Heart left ventricle (tissue), 16 donors: ENCODE data around the gene NINJ1. TPM values are rescaled to one million over a fixed set of nuclear protein-coding genes. Genes with fewer than 3 reads are reported as not detected.

ENCODE experiments used
- ATAC-seq, 4 donors: fragments of 200-7000 bp; cut with Tn5 transposase; one replicate each; pipeline ENCODE4 v1.9.1; 2020 to 2022; ENCODE audit warnings: moderate library complexity in 4 of 4, mild to moderate bottlenecking in 3 of 4, moderate number of reproducible peaks in 1 of 4
- DNase-seq, 5 donors: peaks; one replicate each; pipeline ENCODE4 v3.0.0-alpha.2; 2020
- H3K27ac ChIP-seq, 12 donors: fragments of 200-600 bp; sonication (generic) in 4 of 12; one replicate each; pipeline versions ENCODE4 v1.5.0 to v1.8.0; 2016 to 2022; ENCODE audit warnings: mild to moderate bottlenecking in 2 of 12
- H3K27me3 ChIP-seq, 9 donors: fragments of 200-600 bp; sonication (generic) in 2 of 9; one replicate each; pipeline versions ENCODE4 v1.5.1 to v1.8.0; 2016 to 2022; ENCODE audit warnings: mild to moderate bottlenecking in 3 of 9
- H3K36me3 ChIP-seq, 9 donors: fragments of 200-600 bp; sonication (generic) in 2 of 9; one replicate each; pipeline versions ENCODE4 v1.5.0 to v1.8.0; 2018 to 2022; ENCODE audit warnings: mild to moderate bottlenecking in 2 of 9
- H3K4me1 ChIP-seq, 12 donors: fragments of 200-600 bp; sonication (generic) in 4 of 12; one replicate each; pipeline versions ENCODE4 v1.5.0 to v1.8.0; 2016 to 2022; ENCODE audit warnings: mild to moderate bottlenecking in 3 of 12
- H3K4me3 ChIP-seq, 12 donors: fragments of 200-600 bp; sonication (generic) in 4 of 12; one replicate each; pipeline versions ENCODE4 v1.5.0 to v1.8.0; 2017 to 2022; ENCODE audit warnings: mild to moderate bottlenecking in 9 of 12, moderate library complexity in 4 of 12
- H3K9me3 ChIP-seq, 12 donors: fragments of 200-600 bp; sonication (generic) in 4 of 12; one replicate each; pipeline versions ENCODE4 v1.5.0 to v1.8.0; 2016 to 2022; ENCODE audit warnings: mild to moderate bottlenecking in 1 of 12
- POLR2A ChIP-seq, 2 donors: fragments of 450-650 bp; IDR thresholded peaks; one replicate each; pipeline ENCODE4 v1.6.1; 2017; ENCODE audit warnings: antibody characterized with exemption in 2 of 2, mild to moderate bottlenecking in 2 of 2, moderate library complexity in 2 of 2
- WGBS, 4 donors: extraction: QIAGEN DNeasy Blood & Tissue Kit in 2 of 4; methylation state at CpG; one replicate each; pipeline versions ENCODE4 v1.1.5 to v1.1.7; 2013 to 2018; 5-methylcytosine and 5-hydroxymethylcytosine counted together
- intact Hi-C, 10 donors: fragments of 100-400 bp; cut with DNase I; formaldehyde crosslinking; loops; one replicate each; pipeline versions ENCODE4 v1.11.1 to v1.14.2; 2022
- long read RNA-seq, 3 donors: library from polyadenylated mRNA; unstranded; transcript quantifications; one replicate each; pipeline ENCODE4 v2.0.0, GENCODE V29; 2020 to 2021
- polyA plus RNA-seq, 2 donors: library from polyadenylated mRNA; stranded (reverse); fragments of 200-250 nt; gene quantifications; one replicate each; pipeline ENCODE4 v1.2.3, GENCODE V29; 2013
- total RNA-seq, 9 donors: library from RNA; depleted of rRNA in 2 of 9; stranded (reverse); fragments of >200 nt in 2 of 9; fragmentation: NEBNext Ultra II Directional in 3 of 9; extraction: Animal tissue kit (Norgen Biotek cat#: 25700) in 3 of 9; gene quantifications; one replicate each; pipeline versions ENCODE4 v1.1.0 to v1.2.4, GENCODE V29; 2016 to 2023
- TF ChIP-seq, protein P1 (sequence below), 12 donors: fragments of 200-600 bp; sonication (generic) in 4 of 12; IDR thresholded peaks; one replicate each; pipeline versions ENCODE4 v1.5.0 to v1.8.0; 2018 to 2022; ENCODE audit warnings: antibody characterized with exemption in 12 of 12, mild to moderate bottlenecking in 5 of 12
- donor health status: ischemic (EF 13 %, LVEDD 7.1; RV severe dilation, severe dysfunction).
- donor health status: healthy with polysubstance abuse.
- donor health status: DM: no; HTN: yes; CAD: no.
- donor health status: DM: no; HTN: no; CAD: no.
- donor health status: ischemic (EF 25% LVEDD 6.9; RV normal size, moderate dysfunction).
- donor health status: ischemic (EF 25% LVEDD 5.7; RV mildly dilated, moderate dysfunction).
- donor health status: healthy.
- donor health status: DM: yes; HTN: yes; CAD: no.
- donor health status: ischemic (EF 35%, LVEDD 5.7; RV mildly dilated, moderate dysfunction).
- donor health status: nonischemic (EF 11% LVEDD 7.7; RV severe dilation, severe dysfunction).
- donor health status: DM: yes; HTN: yes; CAD: no.
- donor health status: PGD.
- donor health status: ischemic (EF 29% LVEDD 5.4; RV normal size, mild dysfunction).
- donor health status: nonischemic (EF 23%, LVEDD 6.1; RV moderate dilation, normal function).

Gene NINJ1, protein sequence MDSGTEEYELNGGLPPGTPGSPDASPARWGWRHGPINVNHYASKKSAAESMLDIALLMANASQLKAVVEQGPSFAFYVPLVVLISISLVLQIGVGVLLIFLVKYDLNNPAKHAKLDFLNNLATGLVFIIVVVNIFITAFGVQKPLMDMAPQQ
- total RNA-seq: 10 to 100 TPM; 42.2 to 96.1 (median 56.3) TPM
- polyA plus RNA-seq: 10 to 100 TPM; 52.0 to 52.9 TPM
- long read RNA-seq, donor 1, transcript NINJ1-201 (4 exons, 1,281 nt): major isoform, 48 of 63 reads
- long read RNA-seq, donor 1, partial matches to known transcripts: 11 of 63 reads
- long read RNA-seq, donor 1, other reads (novel, unspliced or antisense): 2 of 63 reads
- long read RNA-seq, donor 2, transcript NINJ1-201 (4 exons, 1,281 nt): major isoform, 209 of 229 reads
- long read RNA-seq, donor 2, partial matches to known transcripts: 12 of 229 reads
- long read RNA-seq, donor 2, other reads (novel, unspliced or antisense): 3 of 229 reads
- long read RNA-seq, donor 3, transcript NINJ1-201 (4 exons, 1,281 nt): major isoform, 46 of 60 reads
- long read RNA-seq, donor 3, partial matches to known transcripts: 14 of 60 reads
- long read RNA-seq, donor 3, other reads (novel, unspliced or antisense): 0 of 60 reads

DNA sequence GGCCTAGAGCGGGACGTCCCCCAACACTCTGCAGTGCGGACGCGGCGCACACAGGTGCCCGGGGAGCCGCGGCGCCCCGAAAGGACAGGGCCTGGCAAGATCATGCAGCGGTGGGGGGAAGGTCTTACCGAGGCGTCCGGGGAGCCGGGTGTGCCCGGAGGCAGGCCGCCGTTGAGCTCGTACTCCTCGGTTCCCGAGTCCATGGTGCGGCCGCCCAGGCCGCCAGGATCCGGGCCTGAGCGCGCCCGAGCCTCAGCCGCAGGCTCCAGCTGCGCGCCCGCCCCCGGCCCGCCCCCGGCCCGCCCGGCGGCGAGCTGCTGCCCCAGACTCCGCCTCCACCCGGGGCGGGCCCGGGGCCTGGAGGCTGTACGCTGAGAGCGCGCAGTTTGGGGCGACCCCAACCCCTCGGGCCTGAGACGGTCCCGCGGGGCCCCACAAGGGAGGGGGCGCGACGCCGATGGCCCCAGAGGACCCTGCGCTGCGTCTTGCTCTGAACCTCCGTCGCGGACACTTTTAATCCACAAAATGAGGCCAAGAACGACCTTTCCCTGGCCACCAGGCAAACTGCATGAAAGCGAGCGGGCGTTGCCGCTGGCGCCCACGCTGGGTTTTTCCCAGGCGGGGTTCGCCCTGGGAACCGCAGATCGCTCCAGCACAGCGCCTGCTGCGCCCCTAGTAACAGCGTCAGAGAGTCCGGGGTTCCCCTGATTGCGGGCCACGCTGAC, at the start of gene NINJ1:
TSS of gene NINJ1 (minus strand) at position 237 of the 725 bp plus-strand sequence. CDS start at position 203, 34 bp downstream.
- peaks cover 4 to 63% (median 48%) of the 10 kb centered on the region in 12 donors for H3K4me1 ChIP-seq
- TF ChIP-seq POLR2A (IDR thresholded peaks at IDR 0.05): peak; percentile 62 to 81
- TF ChIP-seq, protein P1, sequence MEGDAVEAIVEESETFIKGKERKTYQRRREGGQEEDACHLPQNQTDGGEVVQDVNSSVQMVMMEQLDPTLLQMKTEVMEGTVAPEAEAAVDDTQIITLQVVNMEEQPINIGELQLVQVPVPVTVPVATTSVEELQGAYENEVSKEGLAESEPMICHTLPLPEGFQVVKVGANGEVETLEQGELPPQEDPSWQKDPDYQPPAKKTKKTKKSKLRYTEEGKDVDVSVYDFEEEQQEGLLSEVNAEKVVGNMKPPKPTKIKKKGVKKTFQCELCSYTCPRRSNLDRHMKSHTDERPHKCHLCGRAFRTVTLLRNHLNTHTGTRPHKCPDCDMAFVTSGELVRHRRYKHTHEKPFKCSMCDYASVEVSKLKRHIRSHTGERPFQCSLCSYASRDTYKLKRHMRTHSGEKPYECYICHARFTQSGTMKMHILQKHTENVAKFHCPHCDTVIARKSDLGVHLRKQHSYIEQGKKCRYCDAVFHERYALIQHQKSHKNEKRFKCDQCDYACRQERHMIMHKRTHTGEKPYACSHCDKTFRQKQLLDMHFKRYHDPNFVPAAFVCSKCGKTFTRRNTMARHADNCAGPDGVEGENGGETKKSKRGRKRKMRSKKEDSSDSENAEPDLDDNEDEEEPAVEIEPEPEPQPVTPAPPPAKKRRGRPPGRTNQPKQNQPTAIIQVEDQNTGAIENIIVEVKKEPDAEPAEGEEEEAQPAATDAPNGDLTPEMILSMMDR (IDR thresholded peaks at IDR 0.05): no peak
- 1 to 2% (median 1%) methylated on average over 43 to 78 of the region's 78 CpGs for WGBS, 4 donors
- no peaks in the 10 kb centered on the region for H3K27me3 ChIP-seq
- peak within 1 kb of the TSS; percentile 69 to 98 (median 86) for H3K4me3 ChIP-seq
- ATAC-seq (peak; percentile 46 to 86 (median 77)), DNase-seq (peak; percentile 72 to 87 (median 80))
- intact Hi-C loops: loop anchor here in 3 of 10 donors (5.0 to 10.0 kb wide), 2 partner anchors 37 to 321 kb away; partner anchors contain the start of genes CARD19 (in 2 of the 3), FAM120A (in 1 of the 3) and FAM120AOS (in 1 of the 3)
- peaks cover 0 to 5% (median 0%) of the 10 kb centered on the region in 12 donors for H3K9me3 ChIP-seq
- H3K27ac ChIP-seq: peak within 1 kb of the TSS; percentile 74 to 97 (median 95)
- H3K36me3 ChIP-seq: peaks cover 0 to 5% (median 0%) of the 10 kb centered on the region in 9 donors

DNA sequence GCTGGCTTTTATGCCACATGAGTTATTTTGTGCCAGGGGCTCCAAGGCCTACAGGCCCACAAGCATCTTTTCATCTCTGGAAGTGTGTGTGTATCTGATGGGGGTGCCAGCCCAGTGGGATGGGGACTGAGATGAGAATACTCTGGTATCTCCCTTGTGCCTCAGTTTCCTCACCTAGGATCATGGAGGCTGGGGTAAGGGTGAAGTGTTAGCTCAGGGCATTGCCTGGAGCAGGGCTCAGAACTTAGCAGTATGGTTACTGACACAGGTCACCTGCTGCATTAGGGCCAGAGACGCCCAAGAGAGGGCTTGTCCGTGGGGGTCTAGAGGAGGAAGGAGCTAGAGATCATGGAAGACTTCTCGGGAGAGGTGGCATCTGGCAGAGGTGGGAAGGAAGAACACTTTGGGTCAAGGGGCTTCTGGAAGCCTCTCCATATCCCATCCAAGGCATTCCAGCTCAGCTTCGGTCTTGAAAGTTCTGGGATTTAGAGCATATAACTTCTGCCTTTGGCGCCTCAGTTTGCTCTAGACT, 49.1 kb upstream of the NINJ1 start:
- WGBS, 4 donors: 83 to 89% (median 86%) methylated on average over 5 of the region's 5 CpGs
- Histone ChIP-seq H3K4me3 (peak overlapping the region in 8 of 12 donors; percentile 59 to 82 (median 68)), H3K27ac (peak overlapping the region in 6 of 12 donors; percentile 25 to 98 (median 74)), H3K9me3 (no peaks in the 10 kb centered on the region), H3K36me3 (no peaks in the 10 kb centered on the region), H3K4me1 (peaks cover 0 to 53% (median 13%) of the 10 kb centered on the region in 12 donors), H3K27me3 (peaks cover 0 to 42% (median 0%) of the 10 kb centered on the region in 9 donors)
- ATAC-seq (no peak), DNase-seq (peak in 2 of 5 donors; percentile 6 to 9)
- TF ChIP-seq POLR2A (IDR thresholded peaks at IDR 0.05): no peak
- TF ChIP-seq, protein P1 (IDR thresholded peaks at IDR 0.05): no peak
- intact Hi-C loops: no loop called here

DNA sequence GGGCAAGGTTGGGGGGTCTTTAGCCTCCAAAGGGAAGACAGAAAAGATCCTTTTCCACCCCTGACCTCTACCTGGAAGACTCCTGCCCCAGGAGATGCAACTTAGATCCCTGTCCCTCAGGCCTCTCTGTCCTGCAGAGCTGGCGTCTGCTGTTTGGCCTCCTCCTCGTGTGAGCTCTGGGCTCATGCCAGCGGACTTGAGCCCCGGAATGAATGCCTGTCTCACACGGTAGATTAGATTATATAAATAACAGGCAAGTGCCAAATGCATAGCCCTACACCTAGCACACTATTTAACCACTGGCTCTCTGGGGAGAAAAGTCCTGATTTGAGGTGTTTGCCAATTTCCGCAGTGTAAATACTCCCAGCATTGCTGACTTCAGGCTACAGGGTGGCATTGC, 48.5 kb upstream of the NINJ1 start:
- TF ChIP-seq, protein P1 (IDR thresholded peaks at IDR 0.05): no peak
- no peak for TF ChIP-seq POLR2A (IDR thresholded peaks at IDR 0.05)
- intact Hi-C loops: no loop called here
- WGBS, 4 donors: 39 to 59% (median 54%) methylated on average over 5 to 6 of the region's 6 CpGs
- no peak for ATAC-seq
- peak in 1 of 5 donors; percentile 74 for DNase-seq
- H3K4me3 ChIP-seq: no peak overlapping the region
- no peaks in the 10 kb centered on the region for H3K36me3 ChIP-seq
- no peaks in the 10 kb centered on the region for H3K9me3 ChIP-seq
- peaks cover 0 to 42% (median 0%) of the 10 kb centered on the region in 9 donors for H3K27me3 ChIP-seq
- peaks cover 0 to 53% (median 15%) of the 10 kb centered on the region in 12 donors for H3K4me1 ChIP-seq
- H3K27ac ChIP-seq: peak overlapping the region in 5 of 12 donors; percentile 25 to 98 (median 91)
